Stimulated activated effector memory CD8-positive, alpha-beta T cell treated with anti-CD3 and anti-CD28 coated beads, Interleukin-12 subunit alpha, Interleukin-12 subunit beta, amount 100 ng/mL, for 72 hours (primary cell): ENCODE data around the gene TTLL9.
"Not testable (repeated sequence)": the region's sequence is repeated elsewhere in the genome, so short reads cannot be mapped to it uniquely, and the experiment has no call there.

Experiments used
- ATAC-seq: fragments of 150-1000 bp; cut with Tn5 transposase; 2 replicates; pipeline ENCODE4 v1.10.0; 2021
- DNase-seq, 2 donors: peaks; one replicate each; pipeline ENCODE4 v3.0.0; 2021 to 2022; ENCODE audit warnings: low spot score in 2 of 2
- H3K27ac Mint-ChIP-seq: one replicate; pipeline ENCODE4 v1.8.0; 2022; ENCODE audit warnings: mild to moderate bottlenecking, mixed read lengths
- H3K36me3 Mint-ChIP-seq: one replicate; pipeline ENCODE4 v1.8.0; 2022; ENCODE audit warnings: mild to moderate bottlenecking, mixed read lengths
- H3K4me1 Mint-ChIP-seq: one replicate; pipeline ENCODE4 v1.8.0; 2022; ENCODE audit warnings: mixed read lengths
- H3K4me3 Mint-ChIP-seq: one replicate; pipeline ENCODE4 v1.8.0; 2022; ENCODE audit warnings: mild to moderate bottlenecking, mixed read lengths
- H3K9me3 Mint-ChIP-seq: one replicate; pipeline ENCODE4 v1.8.0; 2022; ENCODE audit warnings: mixed read lengths

Gene TTLL9

GRCh38 chr20:31924561-31924960, 54.1 kb downstream of the TTLL9 start:
- H3K27ac Mint-ChIP-seq, result no peak overlapping the region
- ATAC-seq (no peak), DNase-seq (no peak)
- H3K36me3 Mint-ChIP-seq, result no peaks in the 10 kb centered on the region
- no peaks in the 10 kb centered on the region for H3K9me3 Mint-ChIP-seq
- H3K4me1 Mint-ChIP-seq, result peaks cover 16% of the 10 kb centered on the region
- no peak overlapping the region for H3K4me3 Mint-ChIP-seq

- Mint-ChIP-seq H3K9me3 (no peaks in the 10 kb centered on the region), H3K36me3 (no peaks in the 10 kb centered on the region), H3K27ac (no peak overlapping the region), H3K4me1 (peaks cover 16% of the 10 kb centered on the region), H3K4me3 (no peak overlapping the region)
- no peak for DNase-seq
- no peak for ATAC-seq
Measured at GRCh38 chr20:31925631-31926030, 55.2 kb downstream of the TTLL9 start.

- no peaks in the 10 kb centered on the region for H3K36me3 Mint-ChIP-seq
- peaks cover 16% of the 10 kb centered on the region for H3K4me1 Mint-ChIP-seq
- ATAC-seq (no peak), DNase-seq (no peak)
- H3K27ac Mint-ChIP-seq, result no peak overlapping the region
- H3K9me3 Mint-ChIP-seq, result no peaks in the 10 kb centered on the region
- H3K4me3 Mint-ChIP-seq, result no peak overlapping the region
Measured at GRCh38 chr20:31926493-31926892, 56.1 kb downstream of the TTLL9 start.

GRCh38 chr20:31927627-31928159, 57.3 kb downstream of the TTLL9 start:
- no peaks in the 10 kb centered on the region for H3K36me3 Mint-ChIP-seq
- H3K9me3 Mint-ChIP-seq, result no peaks in the 10 kb centered on the region
- H3K4me3 Mint-ChIP-seq, result no peak overlapping the region
- DNase-seq (no peak), ATAC-seq (no peak)
- no peak overlapping the region for H3K27ac Mint-ChIP-seq
- peaks cover 16% of the 10 kb centered on the region for H3K4me1 Mint-ChIP-seq

GRCh38 chr20:31929631-31930030, 59.2 kb downstream of the TTLL9 start:
- not testable (repeated sequence) for H3K36me3 Mint-ChIP-seq, H3K9me3 Mint-ChIP-seq, H3K4me1 Mint-ChIP-seq, H3K4me3 Mint-ChIP-seq, ATAC-seq, H3K27ac Mint-ChIP-seq, DNase-seq

- no peak overlapping the region for H3K27ac Mint-ChIP-seq
- ATAC-seq, result no peak
- no peaks in the 10 kb centered on the region for H3K4me1 Mint-ChIP-seq
Measured at GRCh38 chr20:31930779-31931178, 60.3 kb downstream of the TTLL9 start.

GRCh38 chr20:31933698-31934097, 63.3 kb downstream of the TTLL9 start:
- Mint-ChIP-seq H3K4me1 (no peaks in the 10 kb centered on the region), H3K9me3 (no peaks in the 10 kb centered on the region), H3K4me3 (no peak overlapping the region), H3K36me3 (no peaks in the 10 kb centered on the region), H3K27ac (no peak overlapping the region)
- DNase-seq, result no peak
- ATAC-seq, result no peak

More at GRCh38 chr20:31930779-31931178, 60.3 kb downstream of the TTLL9 start:
- Mint-ChIP-seq H3K4me3 (no peak overlapping the region), H3K9me3 (no peaks in the 10 kb centered on the region), H3K36me3 (no peaks in the 10 kb centered on the region)
- no peak for DNase-seq

GRCh38 chr20:31934491-31934890, 64.1 kb downstream of the TTLL9 start:
- no peak overlapping the region for H3K27ac Mint-ChIP-seq
- H3K9me3 Mint-ChIP-seq, result no peaks in the 10 kb centered on the region
- no peak for DNase-seq
- no peaks in the 10 kb centered on the region for H3K4me1 Mint-ChIP-seq
- H3K4me3 Mint-ChIP-seq, result no peak overlapping the region
- no peaks in the 10 kb centered on the region for H3K36me3 Mint-ChIP-seq
- ATAC-seq, result no peak

GRCh38 chr20:31934968-31935764, 64.7 kb downstream of the TTLL9 start:
- Mint-ChIP-seq H3K4me3 (no peak overlapping the region), H3K36me3 (no peaks in the 10 kb centered on the region), H3K27ac (no peak overlapping the region), H3K4me1 (no peaks in the 10 kb centered on the region), H3K9me3 (no peaks in the 10 kb centered on the region)
- ATAC-seq (no peak), DNase-seq (no peak)

- DNase-seq, result no peak
- no peaks in the 10 kb centered on the region for H3K36me3 Mint-ChIP-seq
- ATAC-seq, result no peak
- H3K9me3 Mint-ChIP-seq, result no peaks in the 10 kb centered on the region
- H3K4me1 Mint-ChIP-seq, result no peaks in the 10 kb centered on the region
- H3K4me3 Mint-ChIP-seq, result no peak overlapping the region
- H3K27ac Mint-ChIP-seq, result no peak overlapping the region
Measured at GRCh38 chr20:31936420-31936819, 66.0 kb downstream of the TTLL9 start.

- ATAC-seq, result no peak
- Mint-ChIP-seq H3K36me3 (no peaks in the 10 kb centered on the region), H3K9me3 (no peaks in the 10 kb centered on the region), H3K27ac (no peak overlapping the region), H3K4me1 (no peaks in the 10 kb centered on the region), H3K4me3 (no peak overlapping the region)
- DNase-seq, result no peak
Measured at GRCh38 chr20:31937820-31938219, 67.4 kb downstream of the TTLL9 start.

- Mint-ChIP-seq H3K4me3 (no peak overlapping the region), H3K9me3 (no peaks in the 10 kb centered on the region), H3K27ac (no peak overlapping the region), H3K4me1 (no peaks in the 10 kb centered on the region), H3K36me3 (peaks cover 5% of the 10 kb centered on the region)
- DNase-seq, result no peak
- ATAC-seq, result no peak
Measured at GRCh38 chr20:31939661-31940060, 69.2 kb downstream of the TTLL9 start.

- no peak for DNase-seq
- Mint-ChIP-seq H3K36me3 (peaks cover 39% of the 10 kb centered on the region), H3K4me1 (no peaks in the 10 kb centered on the region), H3K9me3 (no peaks in the 10 kb centered on the region), H3K27ac (no peak overlapping the region), H3K4me3 (no peak overlapping the region)
- no peak for ATAC-seq
Measured at GRCh38 chr20:31943052-31943471, 72.6 kb downstream of the TTLL9 start.

GRCh38 chr20:31945319-31945718, 74.9 kb downstream of the TTLL9 start:
- Mint-ChIP-seq H3K27ac (no peak overlapping the region), H3K4me1 (peaks cover 17% of the 10 kb centered on the region), H3K36me3 (peaks cover 56% of the 10 kb centered on the region), H3K4me3 (no peak overlapping the region), H3K9me3 (no peaks in the 10 kb centered on the region)
- DNase-seq (no peak), ATAC-seq (no peak)

GRCh38 chr20:31945785-31946184, 75.4 kb downstream of the TTLL9 start:
- H3K9me3 Mint-ChIP-seq, result no peaks in the 10 kb centered on the region
- peaks cover 22% of the 10 kb centered on the region for H3K4me1 Mint-ChIP-seq
- no peak overlapping the region for H3K27ac Mint-ChIP-seq
- peaks cover 56% of the 10 kb centered on the region for H3K36me3 Mint-ChIP-seq
- H3K4me3 Mint-ChIP-seq, result no peak overlapping the region
- no peak for ATAC-seq
- no peak for DNase-seq

- Mint-ChIP-seq H3K9me3 (no peaks in the 10 kb centered on the region), H3K4me3 (no peak overlapping the region), H3K4me1 (peaks cover 37% of the 10 kb centered on the region), H3K27ac (no peak overlapping the region), H3K36me3 (peaks cover 69% of the 10 kb centered on the region)
- ATAC-seq (no peak), DNase-seq (no peak)
Measured at GRCh38 chr20:31948008-31948407, 77.6 kb downstream of the TTLL9 start.
